K562 (cell line): ENCODE results near the gene PSMD7. TPM values are rescaled to one million over a fixed set of nuclear protein-coding genes. Genes with fewer than 3 reads are reported as not detected.
"Not testable (repeated sequence)": the region's sequence is repeated elsewhere in the genome, so short reads cannot be mapped to it uniquely, and the experiment has no call there.

Experiments used
- ATAC-seq: fragments of 200-7000 bp; cut with Tn5 transposase; 3 replicates; pipeline ENCODE4 v1.9.1; 2020; ENCODE audit warnings: moderate library complexity
- BruUV-seq: library from RNA; stranded (reverse); fragments of 400-500 nt; replicated peaks from 2 replicates; lab custom pipeline; 2021; lab: Mats Ljungman, UMichigan
- CTCF ChIA-PET: fragments of 300-600 bp; formaldehyde crosslinking; extraction: SDS; loops from one replicate; lab custom pipeline; 2021; ENCODE audit warnings: low intra/inter-chr PET ratio; lab: Yijun Ruan, JAX
- POLR2A ChIA-PET: fragments of 300-600, 350-650 bp; sonication (Branson Sonifier 250); formaldehyde crosslinking; extraction: SDS; loops from one replicate; lab custom pipeline; 2021; ENCODE audit warnings: antibody characterized with exemption, inconsistent platforms; lab: Yijun Ruan, JAX
- DNase-seq, 4 experiments: peaks; one replicate each; pipeline versions ENCODE4 v3.0.0 to v3.0.0-alpha.2; 2011 to 2018; ENCODE audit warnings: low spot score in 3 of 4, mixed read lengths in 3 of 4; ENCODE audit errors: extremely low read depth in 1 of 4
- FAIRE-seq: peaks from 2 replicates; lab custom pipeline; 2011; peaks lifted over from hg19 to GRCh38; lab: Jason Lieb, UNC
- H2AFZ ChIP-seq: 2 replicates; pipeline ENCODE4 v1.6.0; 2011; ENCODE audit warnings: low read depth, low read length, control low read depth, inconsistent platforms
- H3K27ac ChIP-seq: fragments of 200-600 bp; 3 replicates; pipeline ENCODE4 v1.8.0; 2011; ENCODE audit warnings: low read depth, mild to moderate bottlenecking, control low read depth, inconsistent platforms, low read length, moderate library complexity, mixed read lengths; ENCODE audit errors: extremely low read depth
- H3K27me3 ChIP-seq, 2 experiments: fragments of 300-600 bp in 1 of 2; 2 replicates in 1 of 2; 3 replicates in 1 of 2; pipeline versions ENCODE4 v1.6.0 to v1.8.0; 2011; ENCODE audit warnings: inconsistent platforms in 2 of 2, low read length in 2 of 2, mild to moderate bottlenecking in 1 of 2, mixed read lengths in 1 of 2, moderate library complexity in 1 of 2; ENCODE audit not compliant: control insufficient read depth in 2 of 2, insufficient read depth in 2 of 2
- H3K36me3 ChIP-seq: fragments of 300-600 bp; 3 replicates; pipeline ENCODE4 v1.8.0; 2011; ENCODE audit warnings: mild to moderate bottlenecking, low read length, inconsistent platforms; ENCODE audit not compliant: control insufficient read depth, insufficient read depth
- H3K4me1 ChIP-seq, 2 experiments: fragments of 200-600 bp in 1 of 2; replicated peaks in 1 of 2; 2 replicates in 1 of 2; 3 replicates in 1 of 2; pipeline versions ENCODE4 v1.5.1 to v1.8.0; 2011; ENCODE audit warnings: inconsistent platforms in 2 of 2, low read length in 2 of 2, mild to moderate bottlenecking in 1 of 2, mixed read lengths in 1 of 2, moderate library complexity in 1 of 2; ENCODE audit not compliant: control insufficient read depth in 2 of 2, insufficient read depth in 2 of 2
- H3K4me2 ChIP-seq: 2 replicates; pipeline ENCODE4 v1.6.1; 2011; ENCODE audit warnings: low read length, control low read depth, inconsistent platforms, mixed read lengths; ENCODE audit not compliant: insufficient read depth
- H3K4me3 ChIP-seq: fragments of 200-600 bp; sonication (generic), shearing (Covaris generic); 2 replicates; pipeline ENCODE4 v1.5.1; 2016; ENCODE audit warnings: control low read depth, inconsistent platforms
- H3K79me2 ChIP-seq: fragments of 200-600 bp; 3 replicates; pipeline ENCODE4 v1.8.0; 2011; ENCODE audit warnings: low read length, inconsistent platforms; ENCODE audit not compliant: control insufficient read depth, insufficient read depth
- H3K9ac ChIP-seq, 2 experiments: 2 replicates each; pipeline versions ENCODE4 v1.6.0 to v1.6.1; 2011; ENCODE audit warnings: low read depth in 2 of 2, low read length in 2 of 2, control low read depth in 1 of 2, inconsistent platforms in 1 of 2, mild to moderate bottlenecking in 1 of 2, mixed read lengths in 1 of 2; ENCODE audit not compliant: insufficient read depth in 1 of 2
- H3K9me1 ChIP-seq: one replicate; pipeline ENCODE4 v1.6.0; 2011; ENCODE audit warnings: inconsistent platforms, mild to moderate bottlenecking, low read length, moderate library complexity; ENCODE audit not compliant: control insufficient read depth, insufficient read depth
- H3K9me3 ChIP-seq: replicated peaks from 2 replicates; pipeline ENCODE4 v1.5.1; 2011; ENCODE audit warnings: low read depth, low read length, inconsistent platforms; ENCODE audit not compliant: control insufficient read depth, insufficient read depth
- H4K20me1 ChIP-seq: replicated peaks from 2 replicates; pipeline ENCODE4 v1.6.1; 2011; ENCODE audit warnings: low read length, inconsistent platforms, mixed read lengths; ENCODE audit not compliant: control insufficient read depth, insufficient read depth
- ARID3A ChIP-seq: IDR thresholded peaks from 2 replicates; pipeline ENCODE4 v1.6.1; 2012; ENCODE audit warnings: low read depth, low read length, improper control_type of control experiment, borderline replicate concordance
- EP300 ChIP-seq: IDR thresholded peaks from 2 replicates; pipeline ENCODE4 v1.6.1; 2012; ENCODE audit warnings: low read length, improper control_type of control experiment
- ZNF282 ChIP-seq: sonication (generic); formaldehyde crosslinking; IDR thresholded peaks from 2 replicates; pipeline ENCODE4 v1.8.1; 2023; ENCODE audit warnings: missing genetic modification reagents
- WGBS: fragments of 100-300 bp; shearing (Covaris generic); methylation state at CpG from one replicate; pipeline ENCODE4 v1.1.6; 2016; ENCODE audit warnings: low coverage, mixed read lengths; ENCODE audit not compliant: insufficient coverage; ENCODE audit errors: missing lambda C conversion rate; 5-methylcytosine and 5-hydroxymethylcytosine counted together
- in situ Hi-C: fragments of 300-500 bp; cut with MboI; formaldehyde crosslinking; loops from 4 replicates; pipeline ENCODE4 v1.15.0; 2018; ENCODE audit warnings: inconsistent platforms, mixed read lengths
- intact Hi-C: fragments of 100-400 bp; cut with micrococcal nuclease; formaldehyde crosslinking; loops from 2 replicates; pipeline ENCODE4 v1.14.2; 2022
- polyA plus RNA-seq, 8 experiments: library from polyadenylated mRNA; depleted of rRNA in 4 of 8; stranded (reverse) in 5 of 8; unstranded in 3 of 8; fragments of >200 nt; fragmentation: Nextera tagmentation in 2 of 8; fragmentation: Illumina TruSeq in 1 of 8; extraction: Ambion mirVana in 2 of 8; extraction: Trizol in 1 of 8; gene quantifications; 2 replicates each; pipeline versions ENCODE4 v1.2.1 to v1.2.3, GENCODE V29; 2011 to 2014; ENCODE audit warnings: inconsistent platforms in 1 of 8, missing spikeins in 1 of 8
- total RNA-seq, 7 experiments: library from RNA; depleted of rRNA in 6 of 7; stranded (reverse); fragments of >200 nt in 6 of 7; fragmentation: Illumina TruSeq in 2 of 7; extraction: Trizol in 2 of 7; gene quantifications; 2 replicates each; pipeline versions ENCODE4 v1.2.1 to v1.2.3, GENCODE V29; 2011 to 2021; ENCODE audit warnings: low replicate concordance in 1 of 7

Gene PSMD7
- total and polyA plus RNA-seq, 9 of the 15 experiments (the other 6 are each of a cell fraction or from before 2014, with no cell fraction given): 100 to 226 (median 156) TPM

- no peak for TF ChIP-seq ARID3A
- TF ChIP-seq ZNF282 (CRISPR knock-in tag): no peak
- no peak for TF ChIP-seq EP300
- TF ChIP-seq, all 486 proteins: peak for 0
Measured at GRCh38 chr16:74325641-74326040, 29.0 kb downstream of the PSMD7 start (continued).

- H2AFZ ChIP-seq, intact Hi-C loops, POLR2A ChIA-PET, H3K9me3 ChIP-seq, H3K4me3 ChIP-seq, FAIRE-seq, DNase-seq, BruUV-seq, H3K9ac ChIP-seq, ATAC-seq, H3K27me3 ChIP-seq, H4K20me1 ChIP-seq, H3K27ac ChIP-seq, H3K79me2 ChIP-seq, H3K4me1 ChIP-seq, H3K4me2 ChIP-seq, CTCF ChIA-PET, H3K9me1 ChIP-seq: not testable (repeated sequence)
- 86% methylated on average over 8 of the region's 9 CpGs for WGBS
- peaks cover 38% of the 10 kb centered on the region; the same call in 2 of the 3 replicates for H3K36me3 ChIP-seq
- in situ Hi-C loops: loop anchor here (5.0 kb wide), 1 partner anchor 99 kb away; no protein-coding TSS in a partner anchor
Measured at GRCh38 chr16:74328346-74328745, 31.7 kb downstream of the PSMD7 start.

GRCh38 chr16:74332469-74332868 is 35.9 kb downstream of the PSMD7 start:
- H3K4me2 ChIP-seq, H3K9me3 ChIP-seq, intact Hi-C loops, H2AFZ ChIP-seq, H3K9ac ChIP-seq, H3K79me2 ChIP-seq, CTCF ChIA-PET, ATAC-seq, H3K27me3 ChIP-seq, POLR2A ChIA-PET, H3K4me3 ChIP-seq, DNase-seq, H3K9me1 ChIP-seq, H3K27ac ChIP-seq, BruUV-seq, FAIRE-seq, H4K20me1 ChIP-seq, in situ Hi-C loops, H3K4me1 ChIP-seq: not testable (repeated sequence)
- H3K36me3 ChIP-seq: peaks cover 31% of the 10 kb centered on the region; the same call in 2 of the 3 replicates
- WGBS: 83% methylated on average over 4 of the region's 8 CpGs

GRCh38 chr16:74337506-74337905 is 40.9 kb downstream of the PSMD7 start:
- H3K9me1 ChIP-seq, intact Hi-C loops, H3K4me3 ChIP-seq, H3K9ac ChIP-seq, H3K4me2 ChIP-seq, FAIRE-seq, H3K79me2 ChIP-seq, DNase-seq, H4K20me1 ChIP-seq, ATAC-seq, H2AFZ ChIP-seq, H3K27me3 ChIP-seq, H3K9me3 ChIP-seq, in situ Hi-C loops, POLR2A ChIA-PET, CTCF ChIA-PET, H3K4me1 ChIP-seq, BruUV-seq, H3K27ac ChIP-seq: not testable (repeated sequence)
- peaks cover 33% of the 10 kb centered on the region; the same call in 1 of the 3 replicates for H3K36me3 ChIP-seq
- 95% methylated on average over 2 of the region's 3 CpGs for WGBS
